ENCODE measurements around the gene AVL9.
A peak's percentile ranks its signal among the peaks of the same experiment; 100 is the strongest.
"Not testable (repeated sequence)": the region's sequence is repeated elsewhere in the genome, so short reads cannot be mapped to it uniquely, and the experiment has no call there.

Gene AVL9

GRCh38 chr7:32496052-32496813, 944 bp downstream of the AVL9 start:
- DNase-seq (ENCODE audit: low spot score) = no peak

DNA sequence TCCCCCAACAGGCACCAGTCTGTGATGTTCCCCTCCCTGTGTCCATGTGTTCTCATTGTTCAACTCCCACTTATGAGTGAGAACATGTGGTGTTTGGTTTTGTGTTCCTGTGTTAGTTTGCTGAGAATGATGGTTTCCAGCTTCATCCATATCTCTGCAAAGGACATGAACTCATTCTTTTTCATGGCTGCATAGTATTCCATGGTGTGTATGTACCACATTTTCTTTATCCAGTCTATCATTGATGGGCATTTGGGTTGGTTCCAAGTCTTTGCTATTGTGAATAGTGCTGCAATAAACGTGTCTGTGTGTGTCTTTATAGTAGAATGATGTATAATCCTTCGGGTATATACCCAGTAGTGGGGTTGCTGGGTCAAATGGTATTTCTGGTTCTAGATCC, 4.5 kb downstream of the AVL9 start:
- not testable (repeated sequence) for DNase-seq (ENCODE audit: low spot score)

DNA sequence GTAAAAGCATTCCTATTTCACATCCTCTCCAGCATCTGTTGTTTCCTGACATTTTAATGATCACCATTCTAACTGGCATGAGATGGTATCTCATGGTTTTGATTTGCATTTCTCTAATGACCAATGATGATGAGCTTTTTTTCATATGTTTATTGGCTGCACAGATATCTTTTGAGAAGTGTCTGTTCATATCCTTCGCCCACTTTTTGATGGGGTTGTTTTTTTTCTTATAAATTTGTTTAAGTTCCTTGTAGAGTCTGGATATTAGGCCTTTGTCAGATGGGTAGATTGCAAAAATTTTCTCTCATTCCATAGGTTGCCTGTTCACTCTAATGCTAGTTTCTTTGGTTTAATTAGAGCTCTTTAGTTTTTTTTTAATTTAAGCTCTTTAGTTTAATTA, 4.9 kb downstream of the AVL9 start:
- DNase-seq (ENCODE audit: low spot score) = not testable (repeated sequence)

DNA sequence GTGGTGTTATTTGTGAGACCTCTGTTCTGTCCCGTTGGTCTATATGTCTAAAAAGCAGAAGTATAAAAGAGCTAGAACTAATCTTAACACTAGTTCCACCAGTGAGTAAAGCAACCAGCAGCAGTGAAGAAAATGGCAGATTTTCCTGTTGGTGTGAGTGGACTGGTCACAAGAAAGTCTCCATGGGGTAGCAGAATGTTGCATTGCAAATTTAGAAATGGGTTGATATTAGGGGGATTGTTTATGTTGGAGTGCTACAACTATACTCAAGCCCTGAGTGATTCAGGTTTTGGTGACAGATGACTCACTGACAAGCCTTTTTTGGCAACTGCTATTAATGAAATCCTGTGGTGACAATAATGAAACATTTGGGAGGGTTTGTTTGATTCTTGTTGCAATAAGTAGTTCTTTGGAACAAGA, 5.6 kb downstream of the AVL9 start:
- peak; percentile 46 for DNase-seq (ENCODE audit: low spot score)

DNA sequence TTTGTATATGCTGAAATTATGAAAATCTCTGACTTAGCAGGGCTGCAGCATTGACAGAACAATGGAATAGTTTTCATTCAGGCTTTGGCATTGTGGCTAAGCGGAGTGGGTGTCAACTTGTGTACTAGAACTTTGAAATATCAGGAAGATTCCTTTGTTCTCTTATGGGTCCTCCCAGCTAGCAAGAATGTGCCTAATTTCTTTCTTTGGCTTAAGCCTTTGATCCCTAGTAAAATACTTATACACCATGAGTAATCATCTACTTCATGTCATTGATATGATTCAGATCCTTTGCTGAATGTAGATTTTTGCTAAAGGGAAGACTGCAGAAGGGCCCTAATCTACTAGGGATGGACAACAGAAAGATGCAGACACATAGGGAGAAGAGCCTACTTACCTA, 6.2 kb downstream of the AVL9 start:
- DNase-seq (ENCODE audit: low spot score) = no peak

DNA sequence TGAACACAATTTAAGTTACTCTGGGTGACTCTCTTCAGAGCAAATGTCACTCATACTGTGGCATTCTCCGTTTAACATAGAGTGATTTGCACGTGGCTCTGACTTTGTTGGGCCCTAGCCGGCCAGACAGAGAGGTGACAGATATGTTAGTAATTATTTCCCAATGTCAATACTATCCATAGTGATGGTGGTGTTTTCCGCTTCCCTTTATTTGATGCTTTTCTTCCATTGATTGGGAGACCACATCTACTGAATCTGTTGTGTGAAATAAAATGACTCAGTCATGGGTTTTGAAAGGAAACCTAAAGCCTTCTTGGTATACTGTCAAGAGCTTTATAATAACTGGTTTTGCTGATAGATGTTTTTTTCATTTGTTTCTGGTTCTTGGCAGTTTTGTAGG, 7.4 kb downstream of the AVL9 start:
- DNase-seq (ENCODE audit: low spot score) = peak; percentile 60

DNA sequence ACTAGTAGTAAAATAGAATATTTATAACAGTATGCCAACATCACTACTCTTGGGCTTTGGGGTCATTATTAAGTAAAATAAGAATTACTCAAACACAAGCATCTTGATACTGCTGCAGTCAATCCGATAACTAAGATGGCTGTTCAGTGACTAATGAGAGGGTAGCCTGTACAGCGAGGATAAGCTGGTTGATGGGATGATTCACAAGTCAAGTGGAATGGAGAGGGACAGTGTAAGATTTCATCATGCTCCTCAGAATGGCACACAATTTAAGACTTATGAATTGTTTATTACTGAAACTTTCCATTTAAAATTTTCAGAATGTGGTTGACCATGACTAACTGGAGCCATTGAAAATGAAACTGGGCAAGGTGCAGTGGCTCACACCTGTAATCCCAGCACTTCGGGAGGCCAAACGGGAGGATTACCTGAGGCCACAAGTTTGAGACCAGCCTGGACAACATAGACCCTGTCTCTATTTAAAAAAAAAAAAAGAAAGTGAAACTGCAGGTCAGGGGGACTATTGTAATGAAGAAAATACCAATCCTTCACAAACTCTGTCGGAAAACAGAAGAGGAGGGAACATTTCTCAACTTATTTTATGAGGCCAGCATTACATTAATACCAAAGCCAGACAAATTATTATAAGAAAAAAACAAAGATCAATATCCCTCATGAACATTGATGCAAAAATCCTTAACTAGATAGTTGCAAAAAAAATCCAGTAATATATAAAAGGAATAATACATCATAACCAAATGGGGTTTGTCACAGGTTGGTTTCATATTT, 11.2 kb downstream of the AVL9 start:
- peak; percentile 70 for DNase-seq (ENCODE audit: low spot score)

GRCh38 chr7:32507414-32507813, 12.1 kb downstream of the AVL9 start:
- no peak for DNase-seq (ENCODE audit: low spot score)

- DNase-seq (ENCODE audit: low spot score) = no peak
Measured at GRCh38 chr7:32511791-32512190, 16.5 kb downstream of the AVL9 start.

- DNase-seq (ENCODE audit: low spot score) = no peak
Measured at GRCh38 chr7:32513210-32513609, 17.9 kb downstream of the AVL9 start.

- peak; percentile 22 for DNase-seq (ENCODE audit: low spot score)
Measured at GRCh38 chr7:32515890-32516550, 20.7 kb downstream of the AVL9 start.

DNA sequence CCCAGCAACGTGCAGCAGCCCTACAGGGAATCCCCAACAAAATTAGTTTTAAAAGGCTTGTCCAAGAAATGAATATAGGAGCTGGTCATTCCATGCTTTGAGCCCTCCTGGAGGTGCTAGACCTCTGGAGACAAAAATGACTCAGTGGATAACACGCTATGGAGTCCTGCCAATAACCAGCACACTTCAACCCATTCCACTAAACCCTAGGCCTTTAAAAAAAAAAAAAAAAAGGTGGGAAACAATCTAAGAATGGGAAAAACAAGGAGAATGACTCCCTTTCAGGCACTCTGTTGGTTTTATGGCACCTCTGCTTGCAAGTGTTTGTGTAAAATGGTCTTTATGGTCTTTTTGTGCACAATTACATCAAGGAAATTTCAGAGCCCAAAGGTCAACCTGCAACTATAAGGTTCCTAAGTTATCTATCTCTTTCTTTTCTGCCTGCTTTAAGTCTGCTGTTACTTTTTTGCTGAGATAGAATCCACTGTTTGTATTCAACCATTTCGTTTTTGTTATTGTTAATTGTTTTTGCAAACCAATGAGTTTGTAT, 21.3 kb downstream of the AVL9 start:
- DNase-seq (ENCODE audit: low spot score) = no peak

DNA sequence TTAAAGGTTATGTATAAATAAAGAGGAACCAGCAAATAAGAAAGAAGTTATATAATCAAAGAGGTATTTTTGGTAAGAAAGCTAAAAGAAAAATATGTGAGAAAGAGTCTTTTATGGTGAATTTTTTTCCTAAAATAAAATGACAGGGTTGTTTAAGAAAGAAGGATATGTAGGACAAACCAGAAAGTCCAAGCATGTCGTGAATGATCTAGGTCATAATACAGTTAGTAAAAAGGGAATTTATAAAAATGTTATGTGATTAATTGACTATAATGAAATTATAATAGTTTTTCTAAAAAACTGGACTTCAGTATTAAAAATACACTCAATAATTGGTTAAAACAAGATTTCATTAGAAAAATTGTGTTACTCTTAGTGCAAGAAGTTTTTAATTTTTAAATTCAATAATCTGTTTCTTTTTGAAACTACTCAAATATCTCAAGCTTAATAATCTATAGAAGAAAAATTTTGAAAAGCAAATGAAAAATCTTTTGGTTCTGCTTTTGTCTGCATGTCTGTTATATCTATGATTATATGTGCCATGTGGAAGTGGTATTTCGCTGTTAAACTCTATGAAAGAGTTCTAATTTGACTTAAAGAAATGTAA, 23.3 kb downstream of the AVL9 start:
- no peak for DNase-seq (ENCODE audit: low spot score)

DNA sequence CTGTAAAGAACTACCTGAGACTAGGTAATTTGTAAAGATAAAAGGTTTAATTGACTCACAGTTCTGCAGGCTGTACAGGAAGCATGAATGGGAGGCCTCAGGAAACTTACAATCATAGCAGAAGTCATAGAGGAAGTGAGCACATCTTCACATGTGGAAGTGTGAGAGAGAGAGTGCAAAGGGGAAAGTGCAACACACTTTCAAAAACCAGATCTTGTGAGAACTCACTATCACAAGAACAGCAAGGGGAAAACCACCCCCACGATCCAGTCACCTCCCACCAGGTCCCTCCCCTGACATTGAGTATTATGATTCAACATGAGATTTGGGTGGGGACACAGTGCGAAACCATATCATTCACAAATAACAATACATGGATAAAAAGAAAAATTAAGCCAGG, 24.5 kb downstream of the AVL9 start:
- peak; percentile 28 for DNase-seq (ENCODE audit: low spot score)

DNA sequence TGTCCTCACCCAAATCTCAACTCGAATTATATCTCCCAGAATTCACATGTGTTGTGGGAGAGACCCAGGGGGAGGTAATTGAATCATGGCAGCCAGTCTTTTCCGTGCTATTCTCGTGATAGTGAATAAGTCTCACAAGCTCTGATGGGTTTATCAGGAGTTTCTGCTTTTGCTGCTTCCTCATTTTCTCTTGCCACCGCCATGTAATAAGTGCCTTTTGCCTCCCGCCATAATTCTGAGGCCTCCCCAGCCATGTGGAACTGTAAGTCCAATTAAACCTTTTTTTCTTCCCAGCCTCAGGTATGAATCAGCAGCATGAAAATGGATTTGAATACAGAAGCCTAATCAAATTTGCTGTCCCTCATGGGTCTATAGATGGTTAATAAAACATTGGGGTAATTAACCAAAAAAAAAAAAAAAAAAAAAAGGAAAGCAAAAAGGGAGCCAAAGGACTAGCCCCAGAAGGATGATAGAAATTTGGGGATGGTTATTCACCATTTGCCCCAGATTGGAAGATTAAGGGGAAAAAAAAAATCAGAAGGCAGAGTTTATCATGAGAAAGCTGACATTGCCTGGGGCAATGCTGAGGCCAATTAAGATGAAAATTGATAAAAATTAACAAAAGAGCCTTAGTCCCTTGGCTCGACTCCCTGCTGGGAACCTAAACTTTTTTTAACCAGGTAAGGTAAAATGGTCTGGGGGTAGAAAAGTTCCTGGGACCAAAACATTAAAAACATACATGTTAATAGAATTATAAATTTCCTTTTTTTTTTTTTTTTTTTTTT, 27.6 kb downstream of the AVL9 start:
- no peak for DNase-seq (ENCODE audit: low spot score)

DNA sequence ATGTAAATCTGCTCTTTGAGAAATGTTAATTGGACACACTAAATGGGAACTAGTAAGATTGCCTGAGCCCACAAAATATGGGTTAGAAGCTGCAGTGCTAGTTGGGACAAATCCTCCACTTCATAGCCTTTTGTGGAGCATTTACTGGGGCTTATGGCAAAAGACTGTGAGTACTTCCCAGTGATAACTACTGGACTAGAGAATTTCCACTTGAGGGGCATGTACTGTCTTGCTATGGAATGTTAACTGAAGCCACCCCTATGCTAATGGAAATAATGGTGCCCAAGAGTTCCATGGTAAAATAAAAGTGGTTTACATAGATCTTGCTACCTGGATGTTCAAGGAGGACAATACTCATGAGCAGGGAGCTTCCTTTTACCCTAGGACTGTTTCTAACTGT, 29.3 kb downstream of the AVL9 start:
- DNase-seq (ENCODE audit: low spot score) = no peak

GRCh38 chr7:32525839-32526238, 30.6 kb downstream of the AVL9 start:
- DNase-seq (ENCODE audit: low spot score) = no peak

- no peak for DNase-seq (ENCODE audit: low spot score)
Measured at GRCh38 chr7:32531402-32531801, 36.1 kb downstream of the AVL9 start.

DNA sequence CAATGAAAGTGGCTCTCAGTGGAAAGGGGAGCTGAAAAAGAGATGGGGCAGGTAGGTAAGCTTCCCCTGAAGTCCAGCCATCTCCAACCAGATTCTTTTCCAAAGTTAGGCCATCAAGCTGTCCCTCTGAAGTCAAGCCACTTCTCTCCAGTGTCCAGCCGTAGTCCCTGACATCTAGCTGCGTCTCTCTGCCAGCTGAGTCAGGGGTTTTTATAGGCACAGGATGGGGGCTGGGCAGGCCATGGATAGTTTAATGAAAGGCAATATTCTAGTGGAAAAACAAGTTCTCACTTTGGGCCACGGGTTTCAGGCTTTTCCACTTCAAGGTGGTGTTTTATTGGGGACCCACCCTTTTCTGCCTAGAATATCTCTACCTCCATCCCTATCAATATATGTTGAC, 36.8 kb downstream of the AVL9 start:
- DNase-seq (ENCODE audit: low spot score) = no peak

- DNase-seq (ENCODE audit: low spot score) = no peak
Measured at GRCh38 chr7:32532716-32533115, 37.4 kb downstream of the AVL9 start.

DNA sequence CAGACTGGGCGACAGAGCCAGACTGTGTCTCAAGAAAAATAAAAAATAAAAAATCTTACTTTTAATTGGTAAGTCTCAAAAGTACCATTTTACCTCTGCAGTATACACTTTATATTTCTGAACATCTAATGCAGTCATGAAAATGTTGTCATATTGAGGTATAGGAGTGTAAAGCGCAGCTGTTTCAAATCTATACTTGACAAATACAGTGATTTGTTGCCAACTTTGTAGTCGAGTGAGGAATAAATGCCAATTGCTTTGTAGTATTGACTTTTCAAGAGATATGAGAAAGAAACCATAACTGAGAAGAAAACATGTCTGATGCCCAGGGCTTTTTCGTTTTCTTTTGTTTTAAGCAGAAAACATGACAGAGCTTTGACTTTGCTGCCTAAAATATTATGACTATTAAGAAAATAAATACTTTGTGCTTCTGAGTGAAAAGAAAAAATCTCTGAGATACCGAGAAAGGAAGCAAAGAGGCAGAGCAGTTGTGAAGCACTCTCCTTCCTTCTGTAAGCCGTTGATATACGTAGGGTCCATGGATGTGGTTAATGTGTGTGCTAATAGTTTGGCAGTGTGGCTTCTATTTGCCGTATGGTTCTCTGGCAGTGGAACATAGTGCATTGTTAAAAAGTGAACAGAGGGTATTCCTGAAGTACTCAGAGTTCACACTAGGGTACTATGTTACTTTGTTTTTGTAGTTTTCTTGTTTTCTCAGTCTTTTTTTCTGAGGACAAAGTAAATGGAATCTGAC, 38.2 kb downstream of the AVL9 start:
- no peak for DNase-seq (ENCODE audit: low spot score)

Data from activated CD4-positive, alpha-beta T cell treated with anti-CD3 and anti-CD28 coated beads, Interleukin-2, Interleukin-4, amounts not matched to agents 100 ng/mL and 50 ng/mL, durations not matched to agents 16 hours and 8 hours (primary cell).